Astrocyte of the spinal cord (primary cell): Measurements from ENCODE around the gene TRPM8.
A peak's percentile ranks its signal among the peaks of the same experiment; 100 is the strongest.

Source experiments
- DNase-seq: peaks from one replicate; pipeline ENCODE4 v3.0.0; 2011; ENCODE audit warnings: low read depth, low spot score
- H3K4me3 ChIP-seq: 2 replicates; pipeline ENCODE4 v1.5.1; 2011; ENCODE audit warnings: low read depth, mild to moderate bottlenecking, low read length, moderate library complexity
- CTCF ChIP-seq: IDR thresholded peaks from 2 replicates; pipeline ENCODE4 v1.5.1; 2012; ENCODE audit warnings: low read depth, mild to moderate bottlenecking, low read length, inconsistent platforms
- in situ Hi-C: cut with HindIII; loops from 2 replicates; pipeline ENCODE4 v1.10.0; 2017; ENCODE audit warnings: low sequenced_read_pairs

TRPM8 gene

GRCh38 chr2:234003972-234004617 is 86.9 kb downstream of the TRPM8 start:
- in situ Hi-C loops: no loop called here
- peak; percentile 97 for DNase-seq
- TF ChIP-seq CTCF: no peak
- no peak overlapping the region for H3K4me3 ChIP-seq

DNA sequence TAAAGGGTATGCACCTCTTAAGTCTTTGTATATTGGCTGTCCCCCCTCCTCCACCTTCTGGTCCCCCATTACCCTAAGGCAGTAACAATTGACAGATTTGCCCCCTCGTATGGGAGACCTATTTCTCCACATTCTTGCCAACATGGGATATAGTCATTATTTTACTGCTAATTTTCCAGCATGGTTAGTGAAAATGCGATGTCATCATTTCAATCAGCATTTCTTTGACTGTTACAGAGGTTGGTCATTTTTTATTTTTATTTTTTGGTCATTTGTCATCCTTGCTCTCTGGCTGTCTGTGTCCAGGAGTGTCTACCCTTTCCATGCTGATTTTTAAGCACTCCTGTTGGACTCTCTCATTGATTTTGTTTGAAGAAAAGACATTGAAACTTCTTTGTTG is 88.0 kb downstream of the TRPM8 start:
- no peak for TF ChIP-seq CTCF
- DNase-seq: no peak
- H3K4me3 ChIP-seq: no peak overlapping the region
- in situ Hi-C loops: no loop called here

- no peak for DNase-seq
- no peak for TF ChIP-seq CTCF
- in situ Hi-C loops: no loop called here
- no peak overlapping the region for H3K4me3 ChIP-seq
These were observed 89.3 kb downstream of the TRPM8 start for GRCh38 chr2:234006501-234006900.

GRCh38 chr2:234014427-234014826 is 97.3 kb downstream of the TRPM8 start:
- DNase-seq: no peak
- in situ Hi-C loops: no loop called here
- TF ChIP-seq CTCF: no peak
- H3K4me3 ChIP-seq: no peak overlapping the region

- TF ChIP-seq CTCF: no peak
- in situ Hi-C loops: no loop called here
- no peak for DNase-seq
- H3K4me3 ChIP-seq: no peak overlapping the region
These were observed 98.7 kb downstream of the TRPM8 start for GRCh38 chr2:234015861-234016260.

DNA sequence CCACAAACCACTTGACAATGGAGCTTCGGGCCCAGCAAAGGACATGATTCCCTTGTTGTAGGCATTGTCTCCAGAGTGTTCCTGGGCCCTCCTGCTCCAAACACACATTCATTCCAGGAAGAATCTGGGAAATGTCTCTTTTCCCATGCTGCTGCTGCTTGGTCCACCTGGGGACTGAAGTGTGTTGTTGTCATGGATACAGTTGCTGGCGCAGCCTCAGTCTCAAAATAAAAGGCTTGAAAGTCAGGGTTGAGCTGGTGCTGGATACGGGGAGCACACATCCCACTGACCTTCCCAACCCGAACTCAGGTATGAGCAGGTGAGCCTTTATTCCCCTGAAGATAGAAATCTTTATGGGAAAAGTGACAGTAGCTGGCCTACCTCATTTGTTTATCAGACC is 102.7 kb downstream of the TRPM8 start:
- DNase-seq: no peak
- in situ Hi-C loops: no loop called here
- H3K4me3 ChIP-seq: no peak overlapping the region
- no peak for TF ChIP-seq CTCF
